T-cell (primary cell): Measurements from ENCODE around the gene COX11. TPM values are rescaled to one million over a fixed set of nuclear protein-coding genes. Genes with fewer than 3 reads are reported as not detected.

Experiments used
- ATAC-seq, 4 experiments: fragments of 200-7000 bp in 3 of 4; fragments of 150-1000 bp in 1 of 4; cut with Tn5 transposase; replicated peaks in 1 of 4; 1 replicate in 3 of 4; 2 replicates in 1 of 4; pipeline ENCODE4 v1.10.0; 2021; ENCODE audit warnings: moderate library complexity in 3 of 4, mild to moderate bottlenecking in 2 of 4, moderate number of reproducible peaks in 1 of 4
- CTCF ChIA-PET, 2 donors: fragments of 300-600 bp; sonication (Branson Sonifier 250); formaldehyde crosslinking; loops; one replicate each; lab custom pipeline; 2022; ENCODE audit warnings: antibody characterized with exemption in 2 of 2; lab: Charles Lee
- POLR2A ChIA-PET, 2 donors: fragments of 300-600 bp; sonication (Branson Sonifier 250); formaldehyde crosslinking; loops; one replicate each; lab custom pipeline; 2022; ENCODE audit warnings: antibody characterized with exemption in 2 of 2; lab: Charles Lee
- DNase-seq, 35 experiments: peaks; one replicate each; pipeline versions ENCODE4 v3.0.0 to v3.0.0-alpha.2; 2013 to 2023
- H3K27ac ChIP-seq: one replicate; pipeline ENCODE4 v1.5.1; 2013; ENCODE audit warnings: low read length
- H3K27me3 ChIP-seq, 2 experiments: replicated peaks in 1 of 2; 1 replicate in 1 of 2; 2 replicates in 1 of 2; pipeline versions ENCODE4 v1.6.1 to v1.7.0; 2013; ENCODE audit warnings: low read length in 1 of 2, mixed read lengths in 1 of 2; ENCODE audit not compliant: control insufficient read depth in 2 of 2, insufficient read depth in 2 of 2; ENCODE audit errors: extremely low read depth in 1 of 2
- H3K36me3 ChIP-seq, 2 donors: 1 replicate in 1 of 2; 2 replicates in 1 of 2; pipeline versions ENCODE4 v1.6.1 to v1.7.0; 2013; ENCODE audit warnings: low read length in 1 of 2; ENCODE audit not compliant: control insufficient read depth in 2 of 2, insufficient read depth in 1 of 2; ENCODE audit errors: extremely low read depth in 1 of 2
- H3K4me1 ChIP-seq, 2 experiments: 1 replicate in 1 of 2; 2 replicates in 1 of 2; pipeline versions ENCODE4 v1.6.1 to v1.7.0; 2013; ENCODE audit warnings: low read length in 2 of 2, mixed read lengths in 1 of 2; ENCODE audit not compliant: insufficient read depth in 2 of 2, control insufficient read depth in 1 of 2; ENCODE audit errors: extremely low read depth in 1 of 2
- H3K4me3 ChIP-seq, 2 donors: 1 replicate in 1 of 2; 2 replicates in 1 of 2; pipeline versions ENCODE4 v1.5.1 to v1.7.0; 2013; ENCODE audit warnings: mild to moderate bottlenecking in 2 of 2, low read length in 1 of 2, moderate library complexity in 1 of 2; ENCODE audit not compliant: control insufficient read depth in 1 of 2; ENCODE audit errors: extremely low read depth in 1 of 2
- H3K9me3 ChIP-seq: 2 replicates; pipeline ENCODE4 v1.7.0; 2013
- H3K27ac Mint-ChIP-seq, 2 donors: one replicate each; pipeline ENCODE4 v1.8.0; 2020 to 2021; ENCODE audit warnings: mild to moderate bottlenecking in 2 of 2, mixed read lengths in 2 of 2
- H3K27me3 Mint-ChIP-seq, 2 donors: one replicate each; pipeline ENCODE4 v1.8.0; 2021 to 2022; ENCODE audit warnings: mixed read lengths in 2 of 2
- H3K36me3 Mint-ChIP-seq: one replicate; pipeline ENCODE4 v1.8.0; 2021; ENCODE audit warnings: mixed read lengths
- H3K4me1 Mint-ChIP-seq, 3 donors: one replicate each; pipeline ENCODE4 v1.8.0; 2020 to 2022; ENCODE audit warnings: mixed read lengths in 3 of 3, mild to moderate bottlenecking in 1 of 3
- H3K4me3 Mint-ChIP-seq, 3 donors: one replicate each; pipeline ENCODE4 v1.8.0; 2020 to 2022; ENCODE audit warnings: mild to moderate bottlenecking in 3 of 3, mixed read lengths in 3 of 3, moderate library complexity in 3 of 3
- H3K9me3 Mint-ChIP-seq, 3 donors: one replicate each; pipeline ENCODE4 v1.8.0; 2020 to 2022; ENCODE audit warnings: mixed read lengths in 3 of 3
- WGBS: methylation state at CpG from one replicate; pipeline ENCODE4 v1.1.5; 2013; ENCODE audit warnings: missing lambda C conversion rate; ENCODE audit not compliant: insufficient coverage; 5-methylcytosine and 5-hydroxymethylcytosine counted together
- total RNA-seq, 35 experiments: library from RNA in 6 of 35; stranded (reverse) in 6 of 35; fragments of 120-200 nt in 1 of 35; gene quantifications; one replicate each; pipeline versions ENCODE4 v1.2.1 to v1.2.4 and lab custom pipeline; 2013 to 2026

Gene COX11, protein sequence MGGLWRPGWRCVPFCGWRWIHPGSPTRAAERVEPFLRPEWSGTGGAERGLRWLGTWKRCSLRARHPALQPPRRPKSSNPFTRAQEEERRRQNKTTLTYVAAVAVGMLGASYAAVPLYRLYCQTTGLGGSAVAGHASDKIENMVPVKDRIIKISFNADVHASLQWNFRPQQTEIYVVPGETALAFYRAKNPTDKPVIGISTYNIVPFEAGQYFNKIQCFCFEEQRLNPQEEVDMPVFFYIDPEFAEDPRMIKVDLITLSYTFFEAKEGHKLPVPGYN
- total RNA-seq: 10 to 100 TPM; 37.6 to 74.1 (median 56.0) TPM
- total RNA-seq (2013): 47.5 TPM
- 11.3 to 60.2 (median 40.1) reads per million in 29 experiments for total RNA-seq (lab: John Stamatoyannopoulos, UW)

DNA sequence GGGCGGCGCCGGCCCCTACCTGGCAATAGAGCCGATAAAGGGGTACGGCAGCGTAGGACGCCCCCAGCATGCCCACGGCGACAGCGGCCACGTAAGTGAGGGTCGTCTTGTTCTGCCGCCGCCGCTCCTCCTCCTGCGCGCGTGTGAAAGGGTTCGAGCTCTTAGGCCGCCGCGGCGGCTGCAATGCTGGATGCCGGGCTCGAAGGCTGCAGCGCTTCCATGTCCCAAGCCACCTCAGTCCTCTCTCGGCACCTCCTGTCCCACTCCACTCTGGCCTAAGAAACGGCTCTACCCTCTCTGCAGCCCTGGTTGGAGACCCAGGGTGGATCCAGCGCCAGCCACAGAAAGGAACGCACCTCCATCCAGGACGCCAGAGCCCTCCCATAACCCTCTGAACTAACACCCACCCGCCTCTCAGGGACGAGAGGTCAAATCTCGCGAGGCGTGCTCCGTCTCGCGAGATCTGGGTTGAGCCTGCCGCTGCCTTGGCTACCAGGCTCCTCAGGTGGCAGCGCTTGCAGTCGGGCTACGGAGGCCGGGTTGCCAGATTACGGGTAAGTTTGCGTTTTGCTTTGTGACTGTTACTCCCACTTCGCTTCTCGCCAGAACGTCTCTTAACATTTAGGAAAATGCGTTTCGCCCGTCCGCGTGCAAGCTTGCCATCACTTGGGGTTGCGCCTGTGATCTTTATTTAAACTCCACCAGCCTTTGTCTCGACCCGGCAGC lies at the start of gene COX11, which contains the start of gene STXBP4:
COX11 (minus strand) TSS at position 393 of the 726 bp plus-strand sequence; CDS start at position 385, 8 bp downstream.
STXBP4 (plus strand) TSS at position 504 of the 726 bp plus-strand sequence. CDS start 17,455 bp downstream, outside the sequence.
- Histone ChIP-seq H3K27me3 (no peaks in the 10 kb centered on the region), H3K4me3 (peak within 1 kb of the TSS; percentile 89 to 96), H3K4me1 (peaks cover 15 to 21% of the 10 kb centered on the region in 2 experiments), H3K9me3 (no peaks in the 10 kb centered on the region), H3K27ac (peak within 1 kb of the TSS; percentile 62), H3K36me3 (peaks cover 4 to 5% of the 10 kb centered on the region in 2 donors)
- Mint-ChIP-seq H3K4me1 (peaks cover 26 to 29% (median 28%) of the 10 kb centered on the region in 3 donors), H3K4me3 (no peak within 1 kb of the TSS), H3K27ac (no peak within 1 kb of the TSS), H3K9me3 (no peaks in the 10 kb centered on the region), H3K36me3 (peaks cover 5% of the 10 kb centered on the region), H3K27me3 (no peaks in the 10 kb centered on the region)
- POLR2A ChIA-PET: no interaction called here
- CTCF ChIA-PET: interaction anchor here in 1 of 2 donors (0.8 to 1.0 kb wide), 2 partner anchors 21 to 268 kb away, joined by 3 read pairs; no protein-coding TSS in a partner anchor
- ATAC-seq (peak; percentile 97 to 99 (median 98)), DNase-seq (peak; percentile 90 to 97 (median 93))
- under 1% methylated on average over 57 of the region's 57 CpGs for WGBS

DNA sequence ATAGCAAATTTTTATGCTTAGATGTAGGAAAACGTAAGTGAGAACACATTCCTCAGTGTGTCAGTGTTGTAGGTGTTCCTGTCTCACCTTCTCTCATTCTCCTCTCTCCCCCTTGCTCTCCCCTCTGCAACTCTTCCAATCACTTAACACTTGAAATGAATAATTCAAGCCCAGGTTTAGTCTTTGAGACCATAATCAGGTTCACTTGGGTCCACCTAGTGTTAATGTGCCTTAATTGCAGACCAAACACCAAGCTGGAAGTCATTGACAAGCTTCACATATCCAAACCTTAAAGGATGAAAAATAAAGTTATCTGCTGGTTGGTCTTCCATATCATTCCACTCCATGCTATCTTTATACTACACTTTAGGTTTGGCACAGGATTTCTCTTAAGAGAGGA lies 37.1 kb upstream of the COX11 start:
- Mint-ChIP-seq H3K4me3 (no peak overlapping the region), H3K9me3 (no peaks in the 10 kb centered on the region), H3K27ac (no peak overlapping the region), H3K36me3 (peaks cover 16% of the 10 kb centered on the region), H3K27me3 (no peaks in the 10 kb centered on the region), H3K4me1 (no peaks in the 10 kb centered on the region)
- Histone ChIP-seq H3K4me1 (peaks cover 0 to 3% of the 10 kb centered on the region in 2 experiments), H3K36me3 (peaks cover 0 to 2% of the 10 kb centered on the region in 2 donors), H3K27me3 (no peaks in the 10 kb centered on the region), H3K4me3 (no peak overlapping the region), H3K9me3 (no peaks in the 10 kb centered on the region), H3K27ac (no peak overlapping the region)
- DNase-seq: peak in 1 of 35 experiments; percentile 14
- no CpG with 5 or more reads among the region's 1 CpG for WGBS
- CTCF ChIA-PET: interaction anchor here (0.6 to 3.7 kb wide), 8 partner anchors 12 to 351 kb away, joined by 3 to 17 read pairs (median 3); no protein-coding TSS in a partner anchor
- POLR2A ChIA-PET: no interaction called here
- ATAC-seq: no peak

DNA sequence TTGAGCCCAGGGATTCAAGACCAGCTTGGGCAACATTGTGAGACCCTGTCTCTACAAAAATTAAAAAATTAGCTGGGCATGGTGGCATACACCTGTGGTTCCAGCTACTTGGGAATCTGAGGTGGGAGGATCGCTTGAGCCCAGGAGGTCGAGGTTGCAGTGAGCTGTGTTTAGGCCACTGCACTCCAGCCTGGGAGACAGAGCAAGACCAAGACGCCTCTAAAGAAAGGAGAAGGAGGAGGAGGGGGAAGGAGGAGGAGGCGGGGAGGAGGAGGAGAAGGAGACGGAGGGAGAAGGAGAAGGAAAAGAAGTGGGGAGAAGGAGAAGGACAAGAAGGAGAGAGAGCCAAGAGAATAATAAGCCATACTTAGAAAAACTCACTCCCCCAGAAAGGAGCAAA lies 36.0 kb upstream of the COX11 start:
- 89% methylated on average over 2 of the region's 5 CpGs for WGBS
- Histone ChIP-seq H3K4me1 (peaks cover 0 to 3% of the 10 kb centered on the region in 2 experiments), H3K27ac (no peak overlapping the region), H3K36me3 (peaks cover 0 to 2% of the 10 kb centered on the region in 2 donors), H3K9me3 (no peaks in the 10 kb centered on the region), H3K27me3 (no peaks in the 10 kb centered on the region), H3K4me3 (no peak overlapping the region)
- H3K4me1 Mint-ChIP-seq: no peaks in the 10 kb centered on the region
- ChIA-PET POLR2A (interaction anchor here in 1 of 2 donors (0.6 kb wide), 1 partner anchor 358 kb away, joined by 3 read pairs; no protein-coding TSS in a partner anchor), CTCF (interaction anchor here in 1 of 2 donors (3.7 kb wide), 1 partner anchor 12 kb away, joined by 17 read pairs; no protein-coding TSS in a partner anchor)
- H3K36me3 Mint-ChIP-seq: peaks cover 19% of the 10 kb centered on the region
- H3K27me3 Mint-ChIP-seq: no peaks in the 10 kb centered on the region
- H3K27ac Mint-ChIP-seq: no peak overlapping the region
- ATAC-seq: no peak
- DNase-seq: no peak
- no peaks in the 10 kb centered on the region for H3K9me3 Mint-ChIP-seq
- H3K4me3 Mint-ChIP-seq: no peak overlapping the region

DNA sequence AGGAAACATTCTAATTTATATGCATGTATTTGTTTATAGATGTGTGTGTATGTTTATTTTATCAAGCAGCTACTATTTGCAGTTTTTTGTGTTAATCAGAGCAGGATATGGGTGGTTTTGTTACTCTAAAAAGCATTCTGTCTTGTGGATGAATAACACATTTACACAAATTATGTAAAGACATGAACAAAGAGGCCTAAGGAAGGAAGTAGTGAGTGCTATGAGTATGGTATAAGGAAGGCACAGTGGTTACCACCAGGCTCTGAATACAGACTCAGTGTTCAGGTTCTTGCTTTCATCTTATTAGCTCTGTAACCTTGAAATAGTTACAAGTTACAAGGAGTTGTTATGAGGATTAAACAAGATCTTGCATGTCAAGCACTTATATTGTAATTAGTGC lies 34.0 kb upstream of the COX11 start:
- Histone ChIP-seq H3K36me3 (no peaks in the 10 kb centered on the region), H3K27me3 (no peaks in the 10 kb centered on the region), H3K27ac (no peak overlapping the region), H3K4me1 (peaks cover 0 to 3% of the 10 kb centered on the region in 2 experiments), H3K9me3 (no peaks in the 10 kb centered on the region), H3K4me3 (no peak overlapping the region)
- DNase-seq (no peak), ATAC-seq (no peak)
- Mint-ChIP-seq H3K4me1 (no peaks in the 10 kb centered on the region), H3K4me3 (no peak overlapping the region), H3K9me3 (no peaks in the 10 kb centered on the region), H3K27me3 (no peaks in the 10 kb centered on the region), H3K36me3 (peaks cover 8% of the 10 kb centered on the region), H3K27ac (no peak overlapping the region)
- CTCF ChIA-PET: interaction anchor here (0.6 to 3.7 kb wide), 3 partner anchors 8 to 14 kb away, joined by 3 to 17 read pairs (median 4); no protein-coding TSS in a partner anchor
- POLR2A ChIA-PET: interaction anchor here in 1 of 2 donors (0.6 kb wide), 1 partner anchor 77 kb away, joined by 9 read pairs; no protein-coding TSS in a partner anchor

DNA sequence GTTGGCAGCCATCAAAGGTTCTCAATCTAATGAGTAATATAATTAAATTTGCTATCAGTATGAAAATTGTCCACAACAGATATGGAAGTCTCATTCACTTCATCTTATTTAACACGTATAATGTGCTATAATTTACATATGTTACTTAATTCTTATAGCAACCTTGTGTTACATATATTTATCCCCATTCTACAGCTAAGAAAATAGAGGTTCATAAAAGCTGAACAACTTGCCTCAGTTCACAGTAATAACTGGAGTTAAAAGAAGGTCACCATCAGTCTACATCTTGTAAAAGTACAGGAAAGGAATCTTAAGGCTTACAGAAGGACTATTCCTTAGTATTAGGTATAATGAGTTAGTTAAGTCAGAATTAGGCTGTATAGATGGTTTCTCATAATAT lies 28.0 kb upstream of the COX11 start:
- no peak overlapping the region for H3K27ac Mint-ChIP-seq
- Histone ChIP-seq H3K27ac (no peak overlapping the region), H3K36me3 (no peaks in the 10 kb centered on the region), H3K27me3 (no peaks in the 10 kb centered on the region), H3K9me3 (no peaks in the 10 kb centered on the region), H3K4me1 (no peaks in the 10 kb centered on the region), H3K4me3 (no peak overlapping the region)
- no peak for DNase-seq
- H3K9me3 Mint-ChIP-seq: no peaks in the 10 kb centered on the region
- H3K36me3 Mint-ChIP-seq: peaks cover 30% of the 10 kb centered on the region
- no peak for ATAC-seq
- H3K4me1 Mint-ChIP-seq: no peaks in the 10 kb centered on the region
- ChIA-PET CTCF (interaction anchor here in 1 of 2 donors (1.2 kb wide), 1 partner anchor 300 kb away, joined by 3 read pairs; no protein-coding TSS in a partner anchor), POLR2A (no interaction called here)
- H3K27me3 Mint-ChIP-seq: no peaks in the 10 kb centered on the region
- WGBS: no CpG with 5 or more reads among the region's 1 CpG
- no peak overlapping the region for H3K4me3 Mint-ChIP-seq
